Hematopoietic multipotent progenitor cell treated with erythropoietin and hydrocortisone succinate and interleukin-3 and kit ligand, for 8 days (in vitro differentiated cells): ENCODE measurements around the gene ATP5F1B.

Source experiments
- DNase-seq: peaks from one replicate; pipeline ENCODE4 v3.0.0-alpha.2; 2015

ATP5F1B gene

GRCh38 chr12:56645201-56645716, 525 bp downstream of the ATP5F1B start:
- peak; percentile 31 for DNase-seq

- DNase-seq, result peak; percentile 31
Measured at GRCh38 chr12:56644654-56645053, 1.1 kb downstream of the ATP5F1B start.

- DNase-seq, result no peak
Measured at GRCh38 chr12:56641219-56641618, 4.6 kb downstream of the ATP5F1B start.

- DNase-seq, result no peak
Measured at GRCh38 chr12:56637621-56638020, 8.2 kb downstream of the ATP5F1B start.

GRCh38 chr12:56636675-56637540, 8.9 kb downstream of the ATP5F1B start:
- peak; percentile 99 for DNase-seq

- DNase-seq, result peak; percentile 91
Measured at GRCh38 chr12:56635806-56636674, 9.7 kb downstream of the ATP5F1B start.

- peak; percentile 81 for DNase-seq
Measured at GRCh38 chr12:56634837-56635791, 10.7 kb downstream of the ATP5F1B start.

GRCh38 chr12:56634242-56634836, 11.4 kb downstream of the ATP5F1B start:
- DNase-seq, result peak; percentile 36

- DNase-seq, result no peak
Measured at GRCh38 chr12:56633468-56634241, 12.1 kb downstream of the ATP5F1B start.

- no peak for DNase-seq
Measured at GRCh38 chr12:56632701-56633467, 12.9 kb downstream of the ATP5F1B start.

GRCh38 chr12:56631790-56632700, 13.7 kb downstream of the ATP5F1B start:
- peak; percentile 63 for DNase-seq

GRCh38 chr12:56630180-56630632, 15.6 kb downstream of the ATP5F1B start, which contains the start of gene BAZ2A:
TSS of gene BAZ2A (minus strand) at chr12:56630326. CDS start at chr12:56617530, 12,796 bp downstream.
- peak; percentile 84 for DNase-seq

- DNase-seq, result no peak
Measured at GRCh38 chr12:56629459-56630179, 16.2 kb downstream of the ATP5F1B start.

GRCh38 chr12:56628671-56629458, 16.9 kb downstream of the ATP5F1B start:
- DNase-seq, result peak; percentile 43

- DNase-seq, result no peak
Measured at GRCh38 chr12:56626701-56627100, 19.1 kb downstream of the ATP5F1B start.

GRCh38 chr12:56622535-56622934, 23.2 kb downstream of the ATP5F1B start:
- no peak for DNase-seq

- peak; percentile 54 for DNase-seq
Measured at GRCh38 chr12:56616925-56617324, 28.9 kb downstream of the ATP5F1B start.
